GM12872 (cell line): ENCODE measurements around the gene CFL1.

ENCODE experiments used
- CTCF ChIP-seq: IDR thresholded peaks from 3 replicates; pipeline ENCODE4 v1.5.1; 2011; ENCODE audit warnings: low read depth, mild to moderate bottlenecking, low read length, moderate library complexity; ENCODE audit not compliant: insufficient read depth

Gene CFL1

GRCh38 chr11:65885231-65885630 is 27.3 kb upstream of the CFL1 start:
- TF ChIP-seq CTCF, result no peak

GRCh38 chr11:65884716-65885092 is 26.7 kb upstream of the CFL1 start:
- peak; percentile 100 for TF ChIP-seq CTCF

GRCh38 chr11:65883786-65884715 is 26.1 kb upstream of the CFL1 start:
- no peak for TF ChIP-seq CTCF

DNA sequence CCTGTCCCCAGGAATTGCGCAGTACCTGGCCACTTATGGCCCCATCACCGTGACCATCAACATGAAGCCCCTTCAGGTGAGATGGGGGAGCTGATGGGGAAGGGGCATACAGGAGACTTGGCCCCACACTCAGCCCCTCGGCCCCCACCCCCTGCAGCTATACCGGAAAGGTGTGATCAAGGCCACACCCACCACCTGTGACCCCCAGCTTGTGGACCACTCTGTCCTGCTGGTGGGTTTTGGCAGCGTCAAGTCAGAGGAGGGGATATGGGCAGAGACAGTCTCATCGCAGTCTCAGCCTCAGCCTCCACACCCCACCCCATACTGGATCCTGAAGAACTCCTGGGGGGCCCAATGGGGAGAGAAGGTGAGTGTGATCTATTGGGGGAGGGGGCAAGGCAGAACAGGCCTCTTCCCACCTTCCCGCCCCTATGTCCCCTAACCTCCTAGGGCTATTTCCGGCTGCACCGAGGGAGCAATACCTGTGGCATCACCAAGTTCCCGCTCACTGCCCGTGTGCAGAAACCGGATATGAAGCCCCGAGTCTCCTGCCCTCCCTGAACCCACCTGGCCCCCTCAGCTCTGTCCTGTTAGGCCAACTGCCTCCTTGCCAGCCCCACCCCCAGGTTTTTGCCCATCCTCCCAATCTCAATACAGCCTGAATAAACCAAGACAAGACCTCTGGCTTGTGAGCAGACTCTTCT is 25.2 kb upstream of the CFL1 start:
- no peak for TF ChIP-seq CTCF

GRCh38 chr11:65882120-65883057 is 24.4 kb upstream of the CFL1 start:
- no peak for TF ChIP-seq CTCF

DNA sequence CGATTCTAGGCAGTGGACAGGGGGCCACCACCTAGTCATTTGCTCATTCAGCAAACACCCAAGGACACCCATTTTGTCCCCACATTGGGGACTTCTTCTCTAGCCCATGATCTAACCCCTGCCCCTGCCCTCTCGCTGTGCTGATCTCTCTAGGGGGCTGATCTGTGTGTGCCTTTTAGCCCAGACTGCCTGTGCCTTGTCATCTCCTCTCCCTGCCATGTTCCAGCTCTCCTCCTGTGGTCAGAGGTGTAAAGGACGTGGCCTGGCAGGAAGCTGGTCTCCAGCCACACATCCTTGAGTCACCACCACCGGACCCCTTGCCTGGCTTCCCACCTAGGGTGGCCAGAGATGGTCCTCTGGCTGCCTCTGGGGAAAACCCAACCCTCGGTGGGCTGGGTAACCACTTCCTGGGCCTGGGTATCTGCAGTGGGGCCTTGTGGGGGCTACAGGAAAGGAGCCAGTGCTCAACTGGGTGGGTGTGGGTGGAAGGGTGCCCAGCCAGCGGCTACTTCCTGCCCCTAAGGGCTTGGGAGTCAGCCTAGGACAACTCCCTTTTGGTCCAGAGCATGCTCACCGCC is 23.0 kb upstream of the CFL1 start:
- no peak for TF ChIP-seq CTCF
